Esophagus muscularis mucosa (tissue), 4 donors: ENCODE results near the gene PAXIP1. TPM values are rescaled to one million over a fixed set of nuclear protein-coding genes. Genes with fewer than 3 reads are reported as not detected.
A peak's percentile ranks its signal among the peaks of the same experiment; 100 is the strongest.

Source experiments
- DNase-seq: peaks from one replicate; pipeline ENCODE4 v3.0.0-alpha.2; 2017; ENCODE audit errors: extremely low spot score
- H3K27ac ChIP-seq, 4 donors: fragments of 200-600 bp; sonication (generic); replicated peaks in 1 of 4; 1 replicate in 3 of 4; 2 replicates in 1 of 4; pipeline ENCODE4 v1.5.1; 2016 to 2019; ENCODE audit warnings: mild to moderate bottlenecking in 1 of 4
- H3K27me3 ChIP-seq, 4 donors: fragments of 200-600 bp; sonication (generic); one replicate each; pipeline versions ENCODE4 v1.5.1 to v1.6.0; 2016 to 2019
- H3K36me3 ChIP-seq, 4 donors: fragments of 200-600 bp; sonication (generic); one replicate each; pipeline ENCODE4 v1.5.1; 2016 to 2019
- H3K4me1 ChIP-seq, 4 donors: fragments of 200-600 bp; sonication (generic); one replicate each; pipeline ENCODE4 v1.5.1; 2016 to 2019
- H3K4me3 ChIP-seq, 4 donors: fragments of 200-600 bp; sonication (generic); 1 replicate in 2 of 4; 2 replicates in 2 of 4; pipeline ENCODE4 v1.5.1; 2016 to 2019; ENCODE audit warnings: mild to moderate bottlenecking in 4 of 4, moderate library complexity in 1 of 4
- H3K9me3 ChIP-seq, 4 donors: fragments of 200-600 bp; sonication (generic); 1 replicate in 3 of 4; 2 replicates in 1 of 4; pipeline ENCODE4 v1.5.1; 2016 to 2019
- CTCF ChIP-seq, 3 experiments: fragments of 200-600 bp in 2 of 3; fragments of 450-650 bp in 1 of 3; sonication (generic) in 2 of 3; IDR thresholded peaks; one replicate each; pipeline ENCODE4 v1.5.1; 2017 to 2019; ENCODE audit warnings: antibody characterized with exemption in 3 of 3, mild to moderate bottlenecking in 2 of 3, moderate library complexity in 1 of 3
- EP300 ChIP-seq: sonication (generic); formaldehyde crosslinking; IDR thresholded peaks from one replicate; pipeline ENCODE4 v1.6.1; 2017; ENCODE audit warnings: antibody characterized with exemption
- POLR2A ChIP-seq: fragments of 450-650 bp; IDR thresholded peaks from one replicate; pipeline ENCODE4 v1.6.1; 2017; ENCODE audit warnings: antibody characterized with exemption, moderate library complexity, mild to moderate bottlenecking, low read depth
- POLR2AphosphoS5 ChIP-seq, 2 donors: sonication (generic); formaldehyde crosslinking; IDR thresholded peaks; one replicate each; pipeline ENCODE4 v1.6.1; 2017; ENCODE audit warnings: antibody characterized with exemption in 2 of 2
- WGBS: methylation state at CpG from one replicate; pipeline ENCODE4 v1.1.5; 2018; 5-methylcytosine and 5-hydroxymethylcytosine counted together
- intact Hi-C: fragments of 100-400 bp; cut with DNase I; formaldehyde crosslinking; loops from one replicate; pipeline ENCODE4 v1.15.1; 2023
- total RNA-seq, 4 donors: library from RNA; depleted of rRNA; stranded (reverse); fragments of >200 nt; gene quantifications; one replicate each; pipeline versions ENCODE4 v1.1.0 to v1.2.1, GENCODE V29; 2016

The PAXIP1 gene
- total RNA-seq, 4 donors from 2014 or later = 7.6 to 12.3 (median 9.5) TPM

GRCh38 chr7:155002411-155003091 lies 373 bp downstream of the PAXIP1 start:
- Histone ChIP-seq H3K27ac (peak overlapping the region; percentile 74 to 89 (median 86)), H3K4me1 (peaks cover 14 to 42% (median 23%) of the 10 kb centered on the region in 4 donors), H3K36me3 (peaks cover 6 to 23% (median 16%) of the 10 kb centered on the region in 4 donors), H3K27me3 (no peaks in the 10 kb centered on the region), H3K9me3 (no peaks in the 10 kb centered on the region), H3K4me3 (peak overlapping the region; percentile 62 to 96 (median 78))
- no CpG with 5 or more reads among the region's 104 CpGs for WGBS
- no peak for DNase-seq
- intact Hi-C loops = loop anchor here (10.0 kb wide), 1 partner anchor 292 kb away; the partner anchor contains the start of gene INSIG1
- no peak for TF ChIP-seq POLR2AphosphoS5 (IDR thresholded peaks at IDR 0.05)
- TF ChIP-seq CTCF (IDR thresholded peaks at IDR 0.05) = no peak
- TF ChIP-seq EP300 = no peak
- no peak for TF ChIP-seq POLR2A

GRCh38 chr7:155001756-155002410 lies 1.0 kb downstream of the PAXIP1 start:
- H3K4me3 ChIP-seq = peak overlapping the region; percentile 62 to 96 (median 78)
- no peak for DNase-seq
- peak overlapping the region; percentile 65 to 89 (median 79) for H3K27ac ChIP-seq
- no peaks in the 10 kb centered on the region for H3K27me3 ChIP-seq
- no peaks in the 10 kb centered on the region for H3K9me3 ChIP-seq
- TF ChIP-seq CTCF (IDR thresholded peaks at IDR 0.05) (no peak), POLR2AphosphoS5 (IDR thresholded peaks at IDR 0.05) (no peak), EP300 (no peak), POLR2A (no peak)
- 25% methylated on average over 11 of the region's 24 CpGs for WGBS
- intact Hi-C loops = loop anchor here (2.0 to 10.0 kb wide), 2 partner anchors 73 to 293 kb away; partner anchors contain the start of gene INSIG1
- peaks cover 6 to 30% (median 20%) of the 10 kb centered on the region in 4 donors for H3K36me3 ChIP-seq
- H3K4me1 ChIP-seq = peaks cover 14 to 42% (median 23%) of the 10 kb centered on the region in 4 donors

GRCh38 chr7:155000795-155001194 lies 2.1 kb downstream of the PAXIP1 start:
- no peak for TF ChIP-seq POLR2A
- Histone ChIP-seq H3K4me1 (peaks cover 14 to 42% (median 23%) of the 10 kb centered on the region in 4 donors), H3K4me3 (no peak overlapping the region), H3K27me3 (no peaks in the 10 kb centered on the region), H3K36me3 (peaks cover 6 to 32% (median 20%) of the 10 kb centered on the region in 4 donors), H3K9me3 (no peaks in the 10 kb centered on the region), H3K27ac (no peak overlapping the region)
- intact Hi-C loops = loop anchor here (2.0 to 10.0 kb wide), 2 partner anchors 72 to 294 kb away; partner anchors contain the start of gene INSIG1
- DNase-seq = no peak
- 74% methylated on average over 2 of the region's 2 CpGs for WGBS

- 91% methylated on average over 3 of the region's 3 CpGs for WGBS
- Histone ChIP-seq H3K27ac (no peak overlapping the region), H3K27me3 (no peaks in the 10 kb centered on the region), H3K4me1 (peaks cover 8 to 27% (median 13%) of the 10 kb centered on the region in 4 donors), H3K36me3 (peaks cover 13 to 38% (median 23%) of the 10 kb centered on the region in 4 donors), H3K9me3 (no peaks in the 10 kb centered on the region), H3K4me3 (no peak overlapping the region)
- intact Hi-C loops = no loop called here
- no peak for DNase-seq
- TF ChIP-seq POLR2A (no peak), POLR2AphosphoS5 (IDR thresholded peaks at IDR 0.05) (no peak), CTCF (IDR thresholded peaks at IDR 0.05) (no peak), EP300 (no peak)
Measured at GRCh38 chr7:154998481-154998880, 4.4 kb downstream of the PAXIP1 start.

GRCh38 chr7:154997840-154998370 lies 5.0 kb downstream of the PAXIP1 start:
- TF ChIP-seq CTCF (IDR thresholded peaks at IDR 0.05) (no peak), POLR2AphosphoS5 (IDR thresholded peaks at IDR 0.05) (no peak), POLR2A (no peak), EP300 (no peak)
- no peak for DNase-seq
- intact Hi-C loops = no loop called here
- no peak overlapping the region for H3K4me3 ChIP-seq
- no peak overlapping the region for H3K27ac ChIP-seq
- WGBS = 85% methylated on average over 10 of the region's 10 CpGs
- peaks cover 8 to 27% (median 13%) of the 10 kb centered on the region in 4 donors for H3K4me1 ChIP-seq
- H3K27me3 ChIP-seq = no peaks in the 10 kb centered on the region
- H3K9me3 ChIP-seq = no peaks in the 10 kb centered on the region
- H3K36me3 ChIP-seq = peaks cover 14 to 43% (median 25%) of the 10 kb centered on the region in 4 donors
